ENCODE results near the gene ACOT11.

DNA sequence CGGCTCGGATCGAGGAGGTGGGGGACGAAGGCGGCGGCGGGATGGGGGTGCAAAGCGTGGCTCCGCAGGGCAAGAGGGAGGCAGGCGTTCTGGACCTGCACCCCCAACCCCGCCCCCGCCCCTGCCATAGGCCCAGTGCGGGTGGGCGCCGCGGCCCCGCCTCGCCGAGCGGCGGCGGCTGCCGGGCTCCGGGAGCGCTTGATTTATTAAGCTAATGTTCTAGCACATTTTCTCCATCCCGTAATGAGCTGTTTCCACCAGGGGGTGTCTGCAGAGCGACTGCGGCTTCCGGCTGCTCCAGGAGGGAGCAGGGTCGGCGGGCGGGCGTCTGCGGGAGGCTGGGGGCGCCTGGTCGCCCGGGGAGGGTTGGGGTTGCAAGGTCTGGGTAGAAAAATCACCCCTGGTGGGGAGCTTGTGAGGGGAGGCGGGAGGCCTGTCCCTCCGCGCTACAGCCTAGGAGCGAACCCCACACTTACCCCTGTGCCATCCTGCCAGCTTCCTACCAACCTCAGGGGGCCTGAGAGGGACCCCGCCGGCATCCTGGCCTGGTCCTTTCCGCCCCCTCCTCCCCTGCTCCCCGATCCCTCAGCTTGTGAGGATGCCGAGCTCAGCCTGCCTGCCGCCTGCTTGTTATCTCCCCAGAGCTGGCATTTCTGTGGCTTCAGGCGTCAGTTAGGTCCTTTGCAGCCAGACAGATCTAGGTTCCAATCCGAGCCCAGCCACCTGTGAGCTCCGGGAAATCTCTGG lies 48.5 kb upstream of the ACOT11 start:
- TF ChIP-seq, protein P1, sequence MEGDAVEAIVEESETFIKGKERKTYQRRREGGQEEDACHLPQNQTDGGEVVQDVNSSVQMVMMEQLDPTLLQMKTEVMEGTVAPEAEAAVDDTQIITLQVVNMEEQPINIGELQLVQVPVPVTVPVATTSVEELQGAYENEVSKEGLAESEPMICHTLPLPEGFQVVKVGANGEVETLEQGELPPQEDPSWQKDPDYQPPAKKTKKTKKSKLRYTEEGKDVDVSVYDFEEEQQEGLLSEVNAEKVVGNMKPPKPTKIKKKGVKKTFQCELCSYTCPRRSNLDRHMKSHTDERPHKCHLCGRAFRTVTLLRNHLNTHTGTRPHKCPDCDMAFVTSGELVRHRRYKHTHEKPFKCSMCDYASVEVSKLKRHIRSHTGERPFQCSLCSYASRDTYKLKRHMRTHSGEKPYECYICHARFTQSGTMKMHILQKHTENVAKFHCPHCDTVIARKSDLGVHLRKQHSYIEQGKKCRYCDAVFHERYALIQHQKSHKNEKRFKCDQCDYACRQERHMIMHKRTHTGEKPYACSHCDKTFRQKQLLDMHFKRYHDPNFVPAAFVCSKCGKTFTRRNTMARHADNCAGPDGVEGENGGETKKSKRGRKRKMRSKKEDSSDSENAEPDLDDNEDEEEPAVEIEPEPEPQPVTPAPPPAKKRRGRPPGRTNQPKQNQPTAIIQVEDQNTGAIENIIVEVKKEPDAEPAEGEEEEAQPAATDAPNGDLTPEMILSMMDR (IDR thresholded peaks at IDR 0.05 in 2 of 3, conservative IDR thresholded peaks at IDR 0.05 in 1 of 3; ENCODE audit: control insufficient read depth in 2 of 3, extremely low read depth in 1 of 3, insufficient read depth in 1 of 3, low read depth in 3 of 3, low read length in 3 of 3), result peak in 2 of 3 experiments; percentile 22 to 31; a peak in 3 of 6 replicates
- TF ChIP-seq SMAD1 (IDR thresholded peaks at IDR 0.05; ENCODE audit: low read depth, partially characterized antibody) (no peak), EP300 (IDR thresholded peaks at IDR 0.05; ENCODE audit: borderline replicate concordance in 1 of 2, control insufficient read depth in 1 of 2, low read depth in 2 of 2, low read length in 2 of 2) (no peak), RCOR1 (conservative IDR thresholded peaks at IDR 0.05; ENCODE audit: low read depth, low read length) (no peak), POLR2A (IDR thresholded peaks at IDR 0.05; ENCODE audit: low read depth, low read length) (no peak), TARDBP (IDR thresholded peaks at IDR 0.05; ENCODE audit: borderline replicate concordance) (no peak), BHLHE40 (IDR thresholded peaks at IDR 0.05; ENCODE audit: borderline replicate concordance in 1 of 2, low read depth in 2 of 2, low read length in 1 of 2) (no peak), SRF (IDR thresholded peaks at IDR 0.05; ENCODE audit: low read depth in 2 of 2, low read length in 2 of 2) (no peak)
- TF ChIP-seq, protein P2, sequence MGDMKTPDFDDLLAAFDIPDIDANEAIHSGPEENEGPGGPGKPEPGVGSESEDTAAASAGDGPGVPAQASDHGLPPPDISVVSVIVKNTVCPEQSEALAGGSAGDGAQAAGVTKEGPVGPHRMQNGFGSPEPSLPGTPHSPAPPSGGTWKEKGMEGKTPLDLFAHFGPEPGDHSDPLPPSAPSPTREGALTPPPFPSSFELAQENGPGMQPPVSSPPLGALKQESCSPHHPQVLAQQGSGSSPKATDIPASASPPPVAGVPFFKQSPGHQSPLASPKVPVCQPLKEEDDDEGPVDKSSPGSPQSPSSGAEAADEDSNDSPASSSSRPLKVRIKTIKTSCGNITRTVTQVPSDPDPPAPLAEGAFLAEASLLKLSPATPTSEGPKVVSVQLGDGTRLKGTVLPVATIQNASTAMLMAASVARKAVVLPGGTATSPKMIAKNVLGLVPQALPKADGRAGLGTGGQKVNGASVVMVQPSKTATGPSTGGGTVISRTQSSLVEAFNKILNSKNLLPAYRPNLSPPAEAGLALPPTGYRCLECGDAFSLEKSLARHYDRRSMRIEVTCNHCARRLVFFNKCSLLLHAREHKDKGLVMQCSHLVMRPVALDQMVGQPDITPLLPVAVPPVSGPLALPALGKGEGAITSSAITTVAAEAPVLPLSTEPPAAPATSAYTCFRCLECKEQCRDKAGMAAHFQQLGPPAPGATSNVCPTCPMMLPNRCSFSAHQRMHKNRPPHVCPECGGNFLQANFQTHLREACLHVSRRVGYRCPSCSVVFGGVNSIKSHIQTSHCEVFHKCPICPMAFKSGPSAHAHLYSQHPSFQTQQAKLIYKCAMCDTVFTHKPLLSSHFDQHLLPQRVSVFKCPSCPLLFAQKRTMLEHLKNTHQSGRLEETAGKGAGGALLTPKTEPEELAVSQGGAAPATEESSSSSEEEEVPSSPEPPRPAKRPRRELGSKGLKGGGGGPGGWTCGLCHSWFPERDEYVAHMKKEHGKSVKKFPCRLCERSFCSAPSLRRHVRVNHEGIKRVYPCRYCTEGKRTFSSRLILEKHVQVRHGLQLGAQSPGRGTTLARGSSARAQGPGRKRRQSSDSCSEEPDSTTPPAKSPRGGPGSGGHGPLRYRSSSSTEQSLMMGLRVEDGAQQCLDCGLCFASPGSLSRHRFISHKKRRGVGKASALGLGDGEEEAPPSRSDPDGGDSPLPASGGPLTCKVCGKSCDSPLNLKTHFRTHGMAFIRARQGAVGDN (IDR thresholded peaks at IDR 0.05), result no peak
- TF ChIP-seq, protein P3, sequence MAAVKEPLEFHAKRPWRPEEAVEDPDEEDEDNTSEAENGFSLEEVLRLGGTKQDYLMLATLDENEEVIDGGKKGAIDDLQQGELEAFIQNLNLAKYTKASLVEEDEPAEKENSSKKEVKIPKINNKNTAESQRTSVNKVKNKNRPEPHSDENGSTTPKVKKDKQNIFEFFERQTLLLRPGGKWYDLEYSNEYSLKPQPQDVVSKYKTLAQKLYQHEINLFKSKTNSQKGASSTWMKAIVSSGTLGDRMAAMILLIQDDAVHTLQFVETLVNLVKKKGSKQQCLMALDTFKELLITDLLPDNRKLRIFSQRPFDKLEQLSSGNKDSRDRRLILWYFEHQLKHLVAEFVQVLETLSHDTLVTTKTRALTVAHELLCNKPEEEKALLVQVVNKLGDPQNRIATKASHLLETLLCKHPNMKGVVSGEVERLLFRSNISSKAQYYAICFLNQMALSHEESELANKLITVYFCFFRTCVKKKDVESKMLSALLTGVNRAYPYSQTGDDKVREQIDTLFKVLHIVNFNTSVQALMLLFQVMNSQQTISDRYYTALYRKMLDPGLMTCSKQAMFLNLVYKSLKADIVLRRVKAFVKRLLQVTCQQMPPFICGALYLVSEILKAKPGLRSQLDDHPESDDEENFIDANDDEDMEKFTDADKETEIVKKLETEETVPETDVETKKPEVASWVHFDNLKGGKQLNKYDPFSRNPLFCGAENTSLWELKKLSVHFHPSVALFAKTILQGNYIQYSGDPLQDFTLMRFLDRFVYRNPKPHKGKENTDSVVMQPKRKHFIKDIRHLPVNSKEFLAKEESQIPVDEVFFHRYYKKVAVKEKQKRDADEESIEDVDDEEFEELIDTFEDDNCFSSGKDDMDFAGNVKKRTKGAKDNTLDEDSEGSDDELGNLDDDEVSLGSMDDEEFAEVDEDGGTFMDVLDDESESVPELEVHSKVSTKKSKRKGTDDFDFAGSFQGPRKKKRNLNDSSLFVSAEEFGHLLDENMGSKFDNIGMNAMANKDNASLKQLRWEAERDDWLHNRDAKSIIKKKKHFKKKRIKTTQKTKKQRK (IDR thresholded peaks at IDR 0.05; ENCODE audit: low read depth, low read length), result no peak
